HG03175 (cell line): ENCODE data around the gene MTREX.

Experiments
- ATAC-seq: cut with Tn5 transposase; IDR thresholded peaks from one replicate; pipeline ENCODE4 v1.9.1; 2021; ENCODE audit warnings: mild to moderate bottlenecking, moderate library complexity; ENCODE audit not compliant: unreplicated experiment

Gene MTREX

DNA sequence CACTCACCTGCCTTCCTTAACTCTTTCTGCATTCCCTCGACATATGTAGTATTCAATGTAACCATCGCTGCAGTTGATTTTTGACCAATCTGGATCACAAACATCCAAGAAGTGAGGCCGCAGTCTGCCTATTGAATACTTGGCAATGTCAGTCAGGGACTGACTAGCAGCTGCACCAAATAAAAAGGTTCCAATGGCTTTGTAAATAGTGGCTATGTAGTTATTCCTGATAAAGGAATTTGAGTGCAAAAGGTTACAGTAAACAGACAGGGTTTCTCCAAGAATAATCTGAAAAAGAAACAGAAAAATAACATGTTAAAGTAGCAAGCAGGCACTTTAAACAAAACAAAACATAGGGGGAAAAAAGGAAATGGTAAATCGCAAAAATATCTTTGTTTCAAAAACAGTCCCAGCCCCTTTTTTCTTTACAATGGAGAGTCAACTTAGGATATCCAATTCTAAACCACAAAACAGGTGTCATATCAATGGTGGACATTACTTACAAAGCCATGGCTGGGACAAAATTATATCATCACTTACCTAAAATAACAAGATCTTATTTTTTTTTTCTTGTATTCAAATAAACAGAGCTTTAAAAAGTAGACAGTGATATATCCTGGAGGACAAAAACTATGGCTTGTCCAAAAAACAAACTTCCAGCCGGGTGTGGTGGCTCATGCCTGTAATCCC, 160.2 kb downstream of the MTREX start:
- ATAC-seq, result no peak

DNA sequence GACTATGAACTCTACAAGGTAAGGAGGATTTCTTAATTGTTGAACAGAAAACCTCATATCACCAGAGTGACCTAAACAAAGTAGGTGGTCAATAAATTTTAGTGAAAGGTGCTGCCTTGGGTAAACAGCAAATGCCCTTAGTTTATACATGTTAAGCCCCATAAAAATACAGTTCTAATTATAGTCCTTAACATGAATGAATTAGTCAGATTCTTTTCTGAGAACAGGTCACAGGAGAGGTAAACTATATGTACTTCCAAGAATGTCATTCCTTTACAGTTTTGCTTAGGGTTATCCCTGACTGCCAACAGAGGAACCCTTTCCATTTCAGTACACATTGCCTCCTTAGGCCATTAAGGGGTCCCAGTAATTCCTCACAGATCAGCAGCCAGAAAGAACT, 162.1 kb downstream of the MTREX start:
- ATAC-seq, result no peak

DNA sequence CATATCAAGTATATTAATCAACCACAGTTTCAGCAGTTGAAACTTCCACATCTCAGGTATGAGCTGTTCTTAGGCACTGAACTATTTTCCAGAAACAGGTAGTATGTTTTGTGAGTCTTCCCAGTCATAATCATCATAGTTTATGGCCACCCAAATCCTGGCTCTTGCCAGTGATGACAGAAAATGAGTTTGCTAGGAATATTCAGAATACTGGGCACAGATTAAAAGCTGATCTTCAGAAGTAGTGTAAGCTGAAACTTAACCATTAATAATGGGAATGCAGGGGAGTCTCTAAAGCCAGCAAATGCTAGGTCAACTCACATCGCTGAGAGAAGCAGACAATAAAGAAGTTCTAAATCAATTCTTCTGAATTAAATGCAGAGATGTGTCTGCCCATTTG, 162.5 kb downstream of the MTREX start:
- no peak for ATAC-seq

DNA sequence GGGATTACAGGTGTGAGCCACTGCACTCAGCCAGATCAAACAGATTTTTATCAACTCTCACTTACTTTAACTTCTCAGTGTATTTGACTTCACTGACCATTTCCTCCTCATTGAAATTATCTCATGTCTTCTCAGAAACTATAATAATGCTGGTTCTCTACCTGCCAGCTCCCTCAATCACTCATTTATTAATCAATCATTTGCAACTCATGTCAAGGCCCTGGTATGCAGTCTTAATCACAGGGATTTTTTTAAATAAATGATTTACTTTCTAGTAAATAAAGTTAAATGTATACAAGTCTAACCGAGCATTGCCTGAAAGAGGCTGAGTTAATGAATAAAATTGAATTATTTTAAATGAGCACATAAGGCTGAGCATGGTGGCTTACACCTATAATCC, 163.7 kb downstream of the MTREX start:
- no peak for ATAC-seq

DNA sequence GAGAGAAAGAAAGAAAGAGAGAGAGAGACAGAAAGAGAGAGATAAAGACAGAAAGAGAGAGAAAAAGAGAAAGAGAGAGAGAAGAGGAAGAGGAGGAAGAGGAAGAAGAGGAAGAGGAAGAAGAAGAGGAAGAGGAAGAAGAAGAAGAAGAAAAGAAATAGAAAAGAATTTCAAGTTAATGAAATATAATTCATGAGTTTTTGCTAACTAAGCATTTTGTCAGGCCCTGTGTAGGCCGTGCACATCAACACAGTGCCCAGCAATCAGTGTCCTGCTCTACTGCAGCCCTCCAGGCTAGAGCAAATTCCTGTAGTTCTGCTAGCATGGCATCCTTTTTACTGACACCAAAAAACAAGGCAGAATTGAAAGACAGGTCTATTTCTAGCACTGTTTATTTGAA, 164.9 kb downstream of the MTREX start:
- no peak for ATAC-seq
